Suprapubic skin (tissue), 4 donors: ENCODE results near the gene DCAF8L2. TPM values are rescaled to one million over a fixed set of nuclear protein-coding genes. Genes with fewer than 3 reads are reported as not detected.

Source experiments
- DNase-seq, 2 donors: peaks; one replicate each; pipeline ENCODE4 v3.0.0-alpha.2; 2019; ENCODE audit warnings: low spot score in 2 of 2
- H3K27ac ChIP-seq: fragments of 200-600 bp; sonication (generic); one replicate; pipeline ENCODE4 v1.5.1; 2019
- H3K27me3 ChIP-seq: fragments of 200-600 bp; sonication (generic); one replicate; pipeline ENCODE4 v1.5.1; 2019
- H3K36me3 ChIP-seq: fragments of 200-600 bp; sonication (generic); one replicate; pipeline ENCODE4 v1.5.1; 2019
- H3K4me1 ChIP-seq: fragments of 200-600 bp; sonication (generic); one replicate; pipeline ENCODE4 v1.5.1; 2019
- H3K4me3 ChIP-seq: fragments of 200-600 bp; sonication (generic); one replicate; pipeline ENCODE4 v1.5.1; 2019; ENCODE audit warnings: mild to moderate bottlenecking
- H3K9me3 ChIP-seq: fragments of 200-600 bp; sonication (generic); one replicate; pipeline ENCODE4 v1.5.1; 2019
- EP300 ChIP-seq: sonication (generic); formaldehyde crosslinking; IDR thresholded peaks from one replicate; pipeline ENCODE4 v1.6.1; 2017; ENCODE audit warnings: antibody characterized with exemption
- POLR2A ChIP-seq, 2 donors: fragments of 450-650 bp; IDR thresholded peaks; one replicate each; pipeline ENCODE4 v1.6.1; 2017; ENCODE audit warnings: antibody characterized with exemption in 2 of 2, mild to moderate bottlenecking in 2 of 2, moderate library complexity in 2 of 2
- POLR2AphosphoS5 ChIP-seq, 3 donors: sonication (generic); formaldehyde crosslinking; IDR thresholded peaks; one replicate each; pipeline ENCODE4 v1.6.1; 2017; ENCODE audit warnings: antibody characterized with exemption in 3 of 3
- WGBS: methylation state at CpG from one replicate; pipeline ENCODE4 v1.1.5; 2018; 5-methylcytosine and 5-hydroxymethylcytosine counted together
- total RNA-seq, 4 donors: library from RNA; depleted of rRNA; stranded (reverse); fragments of >200 nt; gene quantifications; one replicate each; pipeline ENCODE4 v1.1.0, GENCODE V29; 2016
- TF ChIP-seq, protein P1 (sequence below), 2 donors: fragments of 200-600 bp in 1 of 2; fragments of 450-650 bp in 1 of 2; sonication (generic) in 1 of 2; IDR thresholded peaks; one replicate each; pipeline ENCODE4 v1.5.1; 2016 to 2019; ENCODE audit warnings: antibody characterized with exemption in 2 of 2, mild to moderate bottlenecking in 1 of 2, moderate library complexity in 1 of 2

DCAF8L2 gene
- total RNA-seq, 4 donors from 2014 or later = not detected

DNA sequence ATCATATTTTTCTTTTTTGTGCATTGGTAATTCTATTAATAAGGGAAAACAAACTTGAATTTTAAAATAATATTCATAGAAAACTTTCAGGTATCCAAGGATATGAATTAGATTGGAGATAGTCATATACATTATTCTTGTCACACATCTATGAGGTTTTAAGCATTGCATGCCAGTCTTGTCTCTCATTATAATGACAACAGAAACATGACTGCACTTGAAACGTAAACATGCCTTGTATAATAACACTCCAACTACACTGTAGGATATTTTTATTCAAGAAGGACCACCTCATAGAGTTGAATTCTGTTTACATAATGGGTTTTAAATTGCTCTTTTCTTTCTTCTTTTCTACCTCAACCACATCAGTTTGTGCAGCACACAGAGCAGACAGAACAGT lies 104.5 kb downstream of the DCAF8L2 start:
- no peak overlapping the region for H3K4me3 ChIP-seq
- H3K4me1 ChIP-seq = no peaks in the 10 kb centered on the region
- H3K27ac ChIP-seq = no peak overlapping the region
- DNase-seq = no peak
- 54% methylated on average over 1 of the region's 1 CpG for WGBS
- H3K36me3 ChIP-seq = no peaks in the 10 kb centered on the region
- no peak for TF ChIP-seq POLR2A (IDR thresholded peaks at IDR 0.05)
- no peak for TF ChIP-seq POLR2AphosphoS5 (IDR thresholded peaks at IDR 0.05)
- TF ChIP-seq EP300 = no peak
- TF ChIP-seq, protein P1, sequence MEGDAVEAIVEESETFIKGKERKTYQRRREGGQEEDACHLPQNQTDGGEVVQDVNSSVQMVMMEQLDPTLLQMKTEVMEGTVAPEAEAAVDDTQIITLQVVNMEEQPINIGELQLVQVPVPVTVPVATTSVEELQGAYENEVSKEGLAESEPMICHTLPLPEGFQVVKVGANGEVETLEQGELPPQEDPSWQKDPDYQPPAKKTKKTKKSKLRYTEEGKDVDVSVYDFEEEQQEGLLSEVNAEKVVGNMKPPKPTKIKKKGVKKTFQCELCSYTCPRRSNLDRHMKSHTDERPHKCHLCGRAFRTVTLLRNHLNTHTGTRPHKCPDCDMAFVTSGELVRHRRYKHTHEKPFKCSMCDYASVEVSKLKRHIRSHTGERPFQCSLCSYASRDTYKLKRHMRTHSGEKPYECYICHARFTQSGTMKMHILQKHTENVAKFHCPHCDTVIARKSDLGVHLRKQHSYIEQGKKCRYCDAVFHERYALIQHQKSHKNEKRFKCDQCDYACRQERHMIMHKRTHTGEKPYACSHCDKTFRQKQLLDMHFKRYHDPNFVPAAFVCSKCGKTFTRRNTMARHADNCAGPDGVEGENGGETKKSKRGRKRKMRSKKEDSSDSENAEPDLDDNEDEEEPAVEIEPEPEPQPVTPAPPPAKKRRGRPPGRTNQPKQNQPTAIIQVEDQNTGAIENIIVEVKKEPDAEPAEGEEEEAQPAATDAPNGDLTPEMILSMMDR (IDR thresholded peaks at IDR 0.05) = no peak
- H3K27me3 ChIP-seq = no peaks in the 10 kb centered on the region
- H3K9me3 ChIP-seq = no peaks in the 10 kb centered on the region

DNA sequence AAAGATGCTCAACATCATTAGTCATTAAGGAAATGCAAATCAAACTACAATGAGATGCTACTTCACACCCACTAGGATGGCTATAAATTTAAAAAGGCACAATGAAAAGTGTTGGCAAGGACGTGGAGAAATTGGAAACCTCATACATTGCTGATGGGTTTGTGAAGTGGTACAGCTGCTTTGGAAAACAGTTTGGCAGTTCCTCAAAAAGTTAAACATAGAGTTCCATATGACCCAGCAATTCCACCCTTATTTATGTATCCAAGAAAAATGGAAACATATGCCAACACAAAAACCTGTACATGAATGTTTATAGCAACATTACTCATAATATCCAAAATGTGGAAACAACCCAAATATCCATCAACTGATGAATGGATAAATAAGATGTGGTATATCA lies 116.4 kb downstream of the DCAF8L2 start:
- Histone ChIP-seq H3K4me1 (no peaks in the 10 kb centered on the region), H3K9me3 (no peaks in the 10 kb centered on the region), H3K36me3 (no peaks in the 10 kb centered on the region), H3K4me3 (no peak overlapping the region), H3K27me3 (no peaks in the 10 kb centered on the region), H3K27ac (no peak overlapping the region)
- TF ChIP-seq EP300 (no peak), POLR2A (IDR thresholded peaks at IDR 0.05) (no peak), POLR2AphosphoS5 (IDR thresholded peaks at IDR 0.05) (no peak)
- TF ChIP-seq, protein P1 (IDR thresholded peaks at IDR 0.05) = no peak
- 14% methylated on average over 1 of the region's 1 CpG for WGBS
- DNase-seq = no peak

DNA sequence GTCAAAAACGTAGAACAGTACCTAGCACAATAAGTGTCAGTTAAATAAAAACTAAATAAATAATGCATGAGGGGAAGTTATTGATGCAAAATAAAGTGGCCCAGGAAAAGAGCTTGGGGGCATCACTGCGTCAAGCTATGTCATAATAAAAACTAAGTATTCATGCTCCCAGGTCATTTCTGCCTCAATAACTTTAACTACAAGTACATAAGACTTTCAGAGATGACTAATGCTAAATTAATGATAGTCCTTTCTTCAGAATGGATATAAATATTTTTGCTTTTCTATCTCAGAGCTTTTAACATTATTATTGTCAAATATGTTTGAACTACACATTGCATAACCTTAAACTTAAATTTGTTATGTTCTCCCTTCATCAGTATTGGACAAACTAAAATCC lies 125.5 kb downstream of the DCAF8L2 start:
- H3K36me3 ChIP-seq = no peaks in the 10 kb centered on the region
- H3K27ac ChIP-seq = no peak overlapping the region
- TF ChIP-seq EP300 = no peak
- TF ChIP-seq POLR2AphosphoS5 (IDR thresholded peaks at IDR 0.05) = no peak
- TF ChIP-seq, protein P1 (IDR thresholded peaks at IDR 0.05) = no peak
- TF ChIP-seq POLR2A (IDR thresholded peaks at IDR 0.05) = no peak
- H3K27me3 ChIP-seq = no peaks in the 10 kb centered on the region
- no peak for DNase-seq
- no peak overlapping the region for H3K4me3 ChIP-seq
- H3K4me1 ChIP-seq = no peaks in the 10 kb centered on the region
- 56% methylated on average over 2 of the region's 2 CpGs for WGBS
- H3K9me3 ChIP-seq = no peaks in the 10 kb centered on the region

DNA sequence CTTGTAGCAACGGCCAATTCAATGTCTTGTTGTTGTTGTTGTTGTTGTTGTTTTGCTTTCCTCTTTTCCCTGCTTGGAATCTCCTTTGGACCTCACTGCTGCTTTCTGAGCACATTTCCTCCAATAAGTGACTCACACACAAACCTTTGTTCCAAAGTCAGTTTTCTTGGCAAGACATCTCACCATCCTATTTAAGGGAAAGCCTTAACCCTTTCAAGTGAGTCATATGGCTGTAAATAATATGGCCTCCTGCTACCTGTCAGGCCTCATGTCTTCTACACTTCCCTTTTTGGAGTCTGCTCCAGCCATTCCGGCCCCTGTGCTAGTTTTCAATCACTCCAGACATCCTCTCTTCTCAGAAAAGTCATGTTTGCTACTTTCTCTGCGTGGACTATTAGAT lies 138.1 kb downstream of the DCAF8L2 start:
- H3K27ac ChIP-seq = no peak overlapping the region
- H3K27me3 ChIP-seq = no peaks in the 10 kb centered on the region
- H3K9me3 ChIP-seq = no peaks in the 10 kb centered on the region
- WGBS = 34% methylated on average over 3 of the region's 3 CpGs
- TF ChIP-seq, protein P1 (IDR thresholded peaks at IDR 0.05) = no peak
- no peak for TF ChIP-seq POLR2A (IDR thresholded peaks at IDR 0.05)
- DNase-seq = no peak
- no peaks in the 10 kb centered on the region for H3K36me3 ChIP-seq
- no peaks in the 10 kb centered on the region for H3K4me1 ChIP-seq
- no peak overlapping the region for H3K4me3 ChIP-seq

DNA sequence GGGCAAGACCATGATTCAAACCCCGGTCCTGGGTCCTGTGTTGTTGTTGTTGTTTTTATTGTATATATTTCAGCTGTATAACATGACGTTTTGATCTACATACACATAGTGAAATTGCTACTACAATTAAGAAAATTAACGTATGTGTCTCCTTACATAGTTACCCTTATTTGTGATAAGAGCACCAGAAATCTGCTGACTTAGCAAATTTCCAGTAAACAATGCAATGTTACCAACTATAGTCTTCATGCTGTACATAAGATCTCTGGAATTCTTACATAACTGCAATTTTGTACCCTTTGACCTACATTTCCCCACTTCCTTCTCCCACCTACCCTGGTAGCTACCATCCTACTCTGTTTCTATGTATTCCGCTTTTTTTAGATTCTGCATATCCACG lies 141.8 kb downstream of the DCAF8L2 start:
- no peak for TF ChIP-seq EP300
- TF ChIP-seq POLR2A (IDR thresholded peaks at IDR 0.05) = no peak
- no peak for TF ChIP-seq POLR2AphosphoS5 (IDR thresholded peaks at IDR 0.05)
- TF ChIP-seq, protein P1 (IDR thresholded peaks at IDR 0.05) = no peak
- H3K4me1 ChIP-seq = no peaks in the 10 kb centered on the region

More for the DNA sequence above, 141.8 kb downstream of the DCAF8L2 start:
- no peaks in the 10 kb centered on the region for H3K27me3 ChIP-seq
- DNase-seq = no peak
- no peak overlapping the region for H3K4me3 ChIP-seq
- H3K9me3 ChIP-seq = no peaks in the 10 kb centered on the region
- no peaks in the 10 kb centered on the region for H3K36me3 ChIP-seq
- 77% methylated on average over 5 of the region's 5 CpGs for WGBS
- no peak overlapping the region for H3K27ac ChIP-seq
